H1 (cell line): ENCODE results near the gene LITAF. TPM values are rescaled to one million over a fixed set of nuclear protein-coding genes. Genes with fewer than 3 reads are reported as not detected.

Source experiments
- CTCF ChIA-PET: fragments of 300-600 bp; sonication (Branson Sonifier 250); formaldehyde crosslinking; loops from one replicate; lab custom pipeline; 2021; ENCODE audit not compliant: partially characterized antibody; lab: Charles Lee
- POLR2A ChIA-PET: fragments of 300-600 bp; sonication (Branson Sonifier 250); formaldehyde crosslinking; loops from one replicate; lab custom pipeline; 2021; ENCODE audit warnings: inconsistent platforms; ENCODE audit not compliant: partially characterized antibody; lab: Charles Lee
- DNase-seq, 2 experiments: peaks; one replicate each; pipeline versions ENCODE4 v3.0.0 to v3.0.0-alpha.2; 2010 to 2022; ENCODE audit warnings: low spot score in 2 of 2, low read depth in 1 of 2, mixed read lengths in 1 of 2
- FAIRE-seq: peaks from 2 replicates; lab custom pipeline; 2011; peaks lifted over from hg19 to GRCh38; lab: Jason Lieb, UNC
- H2AFZ ChIP-seq: 2 replicates; pipeline ENCODE4 v1.8.1; 2012; ENCODE audit warnings: low read length, inconsistent platforms
- H2AK5ac ChIP-seq: 2 replicates; pipeline ENCODE4 v1.6.1; 2013; ENCODE audit warnings: low read depth, low read length
- H2BK120ac ChIP-seq: replicated peaks from 2 replicates; pipeline ENCODE3; 2013; ENCODE audit warnings: low read depth, low read length, inconsistent platforms
- H2BK12ac ChIP-seq: 2 replicates; pipeline ENCODE4 v1.6.1; 2013; ENCODE audit warnings: low read depth, low read length
- H2BK15ac ChIP-seq: 2 replicates; pipeline ENCODE4 v1.6.1; 2013; ENCODE audit warnings: low read length
- H2BK20ac ChIP-seq: 2 replicates; pipeline ENCODE4 v1.6.1; 2013; ENCODE audit warnings: low read length
- H2BK5ac ChIP-seq: 2 replicates; pipeline ENCODE4 v1.6.1; 2013; ENCODE audit warnings: low read depth, low read length
- H3K14ac ChIP-seq: 2 replicates; pipeline ENCODE4 v1.6.1; 2013; ENCODE audit warnings: inconsistent platforms; ENCODE audit not compliant: insufficient read length
- H3K18ac ChIP-seq: 2 replicates; pipeline ENCODE4 v1.6.1; 2013; ENCODE audit warnings: low read length; ENCODE audit errors: extremely low read depth
- H3K23ac ChIP-seq: 2 replicates; pipeline ENCODE4 v1.6.1; 2013; ENCODE audit warnings: inconsistent platforms; ENCODE audit not compliant: insufficient read length
- H3K23me2 ChIP-seq: 2 replicates; pipeline ENCODE4 v1.6.1; 2013; ENCODE audit warnings: low read depth, low read length
- H3K27ac ChIP-seq: 2 replicates; pipeline ENCODE4 v1.6.1; 2011; ENCODE audit warnings: low read depth, low read length, inconsistent platforms
- H3K27me3 ChIP-seq, 4 experiments: replicated peaks in 1 of 4; 1 replicate in 1 of 4; 2 replicates in 3 of 4; pipeline versions ENCODE4 v1.6.1 to v1.8.1; 2011 to 2013; ENCODE audit warnings: low read length in 3 of 4, mild to moderate bottlenecking in 3 of 4, inconsistent platforms in 2 of 4, mixed read lengths in 2 of 4, moderate library complexity in 1 of 4; ENCODE audit not compliant: control insufficient read depth in 3 of 4, insufficient read depth in 3 of 4; ENCODE audit errors: extremely low read depth in 1 of 4
- H3K36me3 ChIP-seq, 4 experiments: 2 replicates each; pipeline versions ENCODE4 v1.6.1 to v1.8.1; 2011 to 2013; ENCODE audit warnings: mild to moderate bottlenecking in 4 of 4, low read length in 3 of 4, moderate library complexity in 2 of 4, control low read depth in 1 of 4, inconsistent platforms in 1 of 4; ENCODE audit not compliant: insufficient read depth in 4 of 4, control insufficient read depth in 2 of 4
- H3K4ac ChIP-seq: replicated peaks from 2 replicates; pipeline ENCODE3; 2013; ENCODE audit warnings: low read length, low read depth, mixed read lengths, inconsistent platforms; ENCODE audit not compliant: insufficient read length
- H3K4me1 ChIP-seq, 4 experiments: replicated peaks in 1 of 4; 1 replicate in 1 of 4; 2 replicates in 3 of 4; pipeline versions ENCODE4 v1.6.1 to v1.8.1; 2011 to 2013; ENCODE audit warnings: low read length in 3 of 4, inconsistent platforms in 2 of 4, mixed read lengths in 1 of 4; ENCODE audit not compliant: insufficient read depth in 4 of 4, control insufficient read depth in 3 of 4
- H3K4me2 ChIP-seq, 2 experiments: 2 replicates each; pipeline versions ENCODE4 v1.6.1 to v1.8.1; 2011 to 2013; ENCODE audit warnings: low read depth in 2 of 2, low read length in 2 of 2, control low read depth in 1 of 2, inconsistent platforms in 1 of 2, mild to moderate bottlenecking in 1 of 2; ENCODE audit not compliant: insufficient read depth in 1 of 2
- H3K4me3 ChIP-seq, 4 experiments: fragments of 200-600, 300-600 bp in 1 of 4; sonication (generic), shearing (Covaris generic), sonication (Bioruptor Twin) in 1 of 4; 2 replicates each; pipeline versions ENCODE4 v1.5.1 to v1.8.1; 2011 to 2016; ENCODE audit warnings: low read length in 4 of 4, low read depth in 3 of 4, control low read depth in 2 of 4, inconsistent platforms in 2 of 4, mild to moderate bottlenecking in 2 of 4, mixed read lengths in 1 of 4, moderate library complexity in 1 of 4; ENCODE audit not compliant: insufficient read depth in 2 of 4; ENCODE audit errors: extremely low read depth in 1 of 4
- H3K56ac ChIP-seq: replicated peaks from 2 replicates; pipeline ENCODE3; 2013; ENCODE audit warnings: low read depth, mild to moderate bottlenecking, mixed read lengths, low read length, inconsistent platforms; ENCODE audit not compliant: insufficient read length
- H3K79me1 ChIP-seq: 2 replicates; pipeline ENCODE4 v1.6.1; 2013; ENCODE audit warnings: low read depth, low read length, control low read depth
- H3K79me2 ChIP-seq, 2 experiments: 2 replicates each; pipeline versions ENCODE4 v1.6.1 to v1.8.1; 2012 to 2013; ENCODE audit warnings: low read length in 2 of 2, mild to moderate bottlenecking in 2 of 2, inconsistent platforms in 1 of 2; ENCODE audit not compliant: insufficient read depth in 2 of 2, control insufficient read depth in 1 of 2
- H3K9ac ChIP-seq, 4 experiments: replicated peaks in 1 of 4; 1 replicate in 1 of 4; 2 replicates in 3 of 4; pipeline versions ENCODE4 v1.6.1 to v1.8.1; 2011 to 2013; ENCODE audit warnings: low read depth in 3 of 4, low read length in 3 of 4, control low read depth in 2 of 4, mild to moderate bottlenecking in 2 of 4, moderate library complexity in 2 of 4, inconsistent platforms in 1 of 4; ENCODE audit errors: extremely low read depth in 1 of 4
- H3K9me3 ChIP-seq, 2 experiments: 2 replicates each; pipeline versions ENCODE4 v1.6.1 to v1.8.1; 2012 to 2013; ENCODE audit warnings: mild to moderate bottlenecking in 2 of 2, moderate library complexity in 2 of 2, control low read depth in 1 of 2, inconsistent platforms in 1 of 2, low read depth in 1 of 2, low read length in 1 of 2, mixed read lengths in 1 of 2; ENCODE audit not compliant: insufficient read depth in 2 of 2
- H4K20me1 ChIP-seq, 2 experiments: replicated peaks in 1 of 2; 2 replicates each; pipeline versions ENCODE3 to v1.8.1; 2011 to 2013; ENCODE audit warnings: inconsistent platforms in 2 of 2, low read length in 2 of 2, mild to moderate bottlenecking in 1 of 2; ENCODE audit not compliant: insufficient read depth in 2 of 2, control insufficient read depth in 1 of 2
- H4K5ac ChIP-seq: 2 replicates; pipeline ENCODE4 v1.6.1; 2013; ENCODE audit warnings: low read length, low read depth, mixed read lengths, inconsistent platforms; ENCODE audit not compliant: insufficient read length
- H4K8ac ChIP-seq: 2 replicates; pipeline ENCODE4 v1.8.0; 2013; ENCODE audit warnings: mild to moderate bottlenecking, moderate library complexity, low read length, inconsistent platforms; ENCODE audit not compliant: insufficient read depth; ENCODE audit errors: extremely low read depth
- H4K91ac ChIP-seq: replicated peaks from 2 replicates; pipeline ENCODE3; 2013; ENCODE audit warnings: low read length, mixed read lengths, inconsistent platforms; ENCODE audit not compliant: insufficient read length
- EZH2 ChIP-seq: fragments of 200-600 bp; sonication (generic); IDR thresholded peaks from 2 replicates; pipeline ENCODE4 v1.7.1; 2012; ENCODE audit warnings: low read depth, mild to moderate bottlenecking, moderate library complexity, low read length, inconsistent platforms; ENCODE audit not compliant: severe bottlenecking
- SAP30 ChIP-seq: fragments of 300-600 bp; sonication (generic); IDR thresholded peaks from 2 replicates; pipeline ENCODE4 v1.7.1; 2012; ENCODE audit warnings: low read length, moderate library complexity, mild to moderate bottlenecking, inconsistent platforms; ENCODE audit not compliant: insufficient read depth, insufficient replicate concordance
- TEAD4 ChIP-seq: IDR thresholded peaks from 2 replicates; pipeline ENCODE4 v1.6.1; 2012; ENCODE audit warnings: low read depth, low read length, inconsistent platforms, mixed read lengths
- WGBS, 2 experiments: shearing (Covaris generic) in 1 of 2; methylation state at CpG; one replicate each; pipeline versions ENCODE4 v1.1.6 to v1.1.7; 2013 to 2015; ENCODE audit warnings: low lambda C conversion rate in 2 of 2, mixed read lengths in 2 of 2, inconsistent platforms in 1 of 2, low coverage in 1 of 2, missing lambda C conversion rate in 1 of 2; ENCODE audit not compliant: insufficient replicate concordance in 2 of 2, insufficient coverage in 1 of 2, insufficient read length in 1 of 2; ENCODE audit errors: extremely low coverage in 1 of 2, missing lambda C conversion rate in 1 of 2; 5-methylcytosine and 5-hydroxymethylcytosine counted together
- polyA plus RNA-seq, 7 experiments: library from polyadenylated mRNA; depleted of rRNA in 3 of 7; stranded (reverse) in 5 of 7; unstranded in 2 of 7; fragments of >200 nt in 5 of 7; fragments of 200-250 nt in 2 of 7; gene quantifications; 1 replicate in 5 of 7; 2 replicates in 1 of 7; 4 replicates in 1 of 7; pipeline versions ENCODE4 v1.2.1 to v1.2.3, GENCODE V29; 2011 to 2013; ENCODE audit warnings: missing spikeins in 2 of 7, mixed read lengths in 2 of 7
- total RNA-seq: library from RNA; stranded (reverse); fragmentation: NEBNext Ultra II Directional; extraction: Animal tissue kit (Norgen Biotek cat#: 25700); gene quantifications from 2 replicates; pipeline ENCODE4 v1.2.1, GENCODE V29; 2021

The LITAF gene
- total and polyA plus RNA-seq, 2 of the 8 experiments (the other 6 are each of a cell fraction or from before 2014, with no cell fraction given): 165 to 205 TPM

GRCh38 chr16:11612665-11613025 lies 25.9 kb upstream of the LITAF start:
- no peak overlapping the region for H4K8ac ChIP-seq
- H3K36me3 ChIP-seq: no peaks in the 10 kb centered on the region
- peaks cover 5 to 15% (median 11%) of the 10 kb centered on the region in 4 experiments for H3K4me1 ChIP-seq
- peak overlapping the region; percentile 15; the same call in 1 of the 2 replicates for H2BK20ac ChIP-seq
- H3K27ac ChIP-seq: no peak overlapping the region
- no peak overlapping the region for H3K56ac ChIP-seq
- H2AK5ac ChIP-seq: peak overlapping the region; percentile 68; the same call in 1 of the 2 replicates
- H3K79me2 ChIP-seq: no peaks in the 10 kb centered on the region
- H3K79me1 ChIP-seq: no peaks in the 10 kb centered on the region
- 91% methylated on average over 5 of the region's 5 CpGs; no CpG with 5 or more reads in 1 of the 2 experiments for WGBS, 2 experiments
- no peaks in the 10 kb centered on the region for H4K20me1 ChIP-seq
- FAIRE-seq (no peak), DNase-seq (no peak)
- H2BK12ac ChIP-seq: peak overlapping the region; percentile 86
- POLR2A ChIA-PET: interaction anchor here (1.0 kb wide), 1 partner anchor 23 kb away, joined by 5 read pairs; no protein-coding TSS in a partner anchor
- H3K23ac ChIP-seq: no peak overlapping the region
- no peak overlapping the region for H3K14ac ChIP-seq
- no peak overlapping the region for H3K9ac ChIP-seq
- peak overlapping the region; percentile 24 for H3K18ac ChIP-seq
- H3K4me3 ChIP-seq: no peak overlapping the region
- H3K9me3 ChIP-seq: no peaks in the 10 kb centered on the region
- H4K5ac ChIP-seq: no peak overlapping the region
- no peak overlapping the region for H2BK120ac ChIP-seq
- H3K27me3 ChIP-seq: no peaks in the 10 kb centered on the region
- H2AFZ ChIP-seq: no peak overlapping the region
- H3K4ac ChIP-seq: no peak overlapping the region
- H3K4me2 ChIP-seq: no peak overlapping the region
- H3K23me2 ChIP-seq: no peaks in the 10 kb centered on the region
- H2BK15ac ChIP-seq: no peak overlapping the region
- no peak overlapping the region for H4K91ac ChIP-seq
- H2BK5ac ChIP-seq: no peak overlapping the region; the same call in 1 of the 2 replicates
- CTCF ChIA-PET: interaction anchor here (0.7 to 1.5 kb wide), 7 partner anchors 25 to 207 kb away, joined by 3 to 4 read pairs (median 3); no protein-coding TSS in a partner anchor
- TF ChIP-seq SAP30: no peak
- TF ChIP-seq TEAD4: no peak
- TF ChIP-seq EZH2: no peak
